K562 (cell line): ENCODE data around the gene ANKRD44.

Experiments used
- CREB1 ChIP-seq, 2 experiments: sonication (generic) in 1 of 2; formaldehyde crosslinking in 1 of 2; IDR thresholded peaks; 2 replicates each; pipeline versions ENCODE4 v1.6.1 to v1.8.0; 2012 to 2022; ENCODE audit warnings: inconsistent platforms in 1 of 2, mild to moderate bottlenecking in 1 of 2, missing genetic modification reagents in 1 of 2, moderate library complexity in 1 of 2
- CTCF ChIP-seq, 3 experiments: IDR thresholded peaks in 2 of 3; conservative IDR thresholded peaks in 1 of 3; 2 replicates each; pipeline ENCODE4 v1.5.1; 2011 to 2012; ENCODE audit warnings: low read length in 3 of 3, mild to moderate bottlenecking in 3 of 3, control low read depth in 2 of 3, improper control_type of control experiment in 1 of 3, inconsistent platforms in 1 of 3, low read depth in 1 of 3, mixed read lengths in 1 of 3, moderate library complexity in 1 of 3; ENCODE audit not compliant: insufficient read depth in 2 of 3
- DEAF1 ChIP-seq: fragments of 450-650 bp; formaldehyde crosslinking; IDR thresholded peaks from 2 replicates; pipeline ENCODE4 v1.4.0; 2020; ENCODE audit warnings: mild to moderate bottlenecking, moderate library complexity
- DPF2 ChIP-seq: fragments of 450-650 bp; IDR thresholded peaks from 2 replicates; pipeline ENCODE4 v1.6.1; 2016
- EHMT2 ChIP-seq: fragments of 450-650 bp; IDR thresholded peaks from 2 replicates; pipeline ENCODE4 v1.6.1; 2018; ENCODE audit warnings: antibody characterized with exemption
- EZH2 ChIP-seq: IDR thresholded peaks from 2 replicates; pipeline ENCODE4 v1.6.1; 2012; ENCODE audit warnings: low read depth, mild to moderate bottlenecking, inconsistent platforms, low read length, borderline replicate concordance
- GATA2 ChIP-seq: sonication (generic); formaldehyde crosslinking; IDR thresholded peaks from 2 replicates; pipeline ENCODE4 v1.4.0; 2020; ENCODE audit warnings: mild to moderate bottlenecking, missing genetic modification reagents
- MAFG ChIP-seq: fragments of 450-650 bp; conservative IDR thresholded peaks from 2 replicates; pipeline ENCODE4 v1.6.1; 2016; ENCODE audit warnings: missing genetic modification characterization, missing compliant biosample characterization
- MAZ ChIP-seq, 2 experiments: fragments of 450-650 bp in 1 of 2; sonication (generic) in 1 of 2; formaldehyde crosslinking; IDR thresholded peaks in 1 of 2; conservative IDR thresholded peaks in 1 of 2; 2 replicates each; pipeline versions ENCODE4 v1.4.0 to v1.5.0; 2020; ENCODE audit warnings: mild to moderate bottlenecking in 1 of 2, missing genetic modification reagents in 1 of 2
- MYC ChIP-seq, 2 experiments: fragments of 250-450 bp in 1 of 2; sonication (Bioruptor Pico) in 1 of 2; IDR thresholded peaks; 2 replicates each; pipeline versions ENCODE4 v1.5.1 to v1.6.1; 2012 to 2021; ENCODE audit warnings: low read depth in 2 of 2, borderline replicate concordance in 1 of 2, improper control_type of control experiment in 1 of 2, low read length in 1 of 2, mild to moderate bottlenecking in 1 of 2, moderate library complexity in 1 of 2
- PHF20 ChIP-seq: fragments of 450-650 bp; IDR thresholded peaks from 2 replicates; pipeline ENCODE4 v1.6.1; 2018; ENCODE audit not compliant: partially characterized antibody
- POLR2A ChIP-seq: fragments of 450-650 bp; conservative IDR thresholded peaks from 2 replicates; pipeline ENCODE4 v1.6.1; 2016
- POLR2AphosphoS5 ChIP-seq: IDR thresholded peaks from 2 replicates; pipeline ENCODE4 v1.6.1; 2011; ENCODE audit warnings: mild to moderate bottlenecking, low read depth, low read length, moderate library complexity; ENCODE audit not compliant: control insufficient read depth, insufficient read depth
- ZNF639 ChIP-seq, 2 experiments: fragments of 200-800 bp in 1 of 2; sonication (Bioruptor generic) in 1 of 2; sonication (generic) in 1 of 2; formaldehyde crosslinking in 1 of 2; IDR thresholded peaks in 1 of 2; conservative IDR thresholded peaks in 1 of 2; 2 replicates each; pipeline versions ENCODE4 v1.5.0 to v1.6.1; 2016 to 2020; ENCODE audit warnings: missing compliant biosample characterization in 1 of 2, missing genetic modification characterization in 1 of 2, missing genetic modification reagents in 1 of 2

GRCh38 chr2:197090742-197091367, 219.7 kb downstream of the ANKRD44 start:
- TF ChIP-seq MAFG (tag) (no peak), GATA2 (CRISPR knock-in tag) (no peak), CTCF (IDR thresholded peaks at IDR 0.05 in 2 of 3, conservative IDR thresholded peaks at IDR 0.05 in 1 of 3; ENCODE audit: insufficient read depth in 2 of 3, low read depth in 1 of 3, low read length in 3 of 3) (no peak), MYC (IDR thresholded peaks at IDR 0.05; ENCODE audit: low read depth, low read length) (no peak), MYC (CRISPR knock-in tag; IDR thresholded peaks at IDR 0.05; ENCODE audit: borderline replicate concordance, low read depth) (no peak), DEAF1 (CRISPR knock-in tag) (no peak), EZH2 (no peak), MAZ (CRISPR knock-in tag; conservative IDR thresholded peaks at IDR 0.05 in 1 of 2, IDR thresholded peaks at IDR 0.05 in 1 of 2) (no peak), PHF20 (no peak), POLR2A (no peak), DPF2 (no peak), CREB1 (IDR thresholded peaks at IDR 0.05) (no peak), CREB1 (CRISPR knock-in tag; IDR thresholded peaks at IDR 0.05) (no peak), EHMT2 (no peak), POLR2AphosphoS5 (no peak), ZNF639 (CRISPR knock-in tag; conservative IDR thresholded peaks at IDR 0.05 in 1 of 2, IDR thresholded peaks at IDR 0.05 in 1 of 2) (no peak)
